ENCODE data around the gene MKLN1.
"Not testable (repeated sequence)": the region's sequence is repeated elsewhere in the genome, so short reads cannot be mapped to it uniquely, and the experiment has no call there.

The MKLN1 gene

DNA sequence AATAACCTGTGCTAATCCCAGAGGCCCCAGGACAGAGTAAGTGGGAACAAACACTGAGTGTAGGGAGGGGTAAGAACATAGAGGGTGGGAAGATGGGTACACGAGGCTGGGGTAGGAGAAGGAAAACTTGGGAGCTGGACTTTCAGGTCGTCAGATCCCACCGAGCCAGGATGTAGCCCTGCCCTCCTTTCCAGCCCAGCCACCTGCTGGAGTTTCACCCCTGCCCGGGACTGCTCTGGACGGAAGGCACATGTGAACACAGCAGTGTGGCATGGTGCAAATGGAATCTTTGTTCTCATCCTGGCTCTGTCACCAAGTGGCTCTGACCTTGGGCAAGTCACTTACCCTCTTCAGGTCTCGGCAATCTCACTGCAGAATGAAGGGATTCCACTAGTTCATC, 176.0 kb downstream of the MKLN1 start:
- no peak for DNase-seq

DNA sequence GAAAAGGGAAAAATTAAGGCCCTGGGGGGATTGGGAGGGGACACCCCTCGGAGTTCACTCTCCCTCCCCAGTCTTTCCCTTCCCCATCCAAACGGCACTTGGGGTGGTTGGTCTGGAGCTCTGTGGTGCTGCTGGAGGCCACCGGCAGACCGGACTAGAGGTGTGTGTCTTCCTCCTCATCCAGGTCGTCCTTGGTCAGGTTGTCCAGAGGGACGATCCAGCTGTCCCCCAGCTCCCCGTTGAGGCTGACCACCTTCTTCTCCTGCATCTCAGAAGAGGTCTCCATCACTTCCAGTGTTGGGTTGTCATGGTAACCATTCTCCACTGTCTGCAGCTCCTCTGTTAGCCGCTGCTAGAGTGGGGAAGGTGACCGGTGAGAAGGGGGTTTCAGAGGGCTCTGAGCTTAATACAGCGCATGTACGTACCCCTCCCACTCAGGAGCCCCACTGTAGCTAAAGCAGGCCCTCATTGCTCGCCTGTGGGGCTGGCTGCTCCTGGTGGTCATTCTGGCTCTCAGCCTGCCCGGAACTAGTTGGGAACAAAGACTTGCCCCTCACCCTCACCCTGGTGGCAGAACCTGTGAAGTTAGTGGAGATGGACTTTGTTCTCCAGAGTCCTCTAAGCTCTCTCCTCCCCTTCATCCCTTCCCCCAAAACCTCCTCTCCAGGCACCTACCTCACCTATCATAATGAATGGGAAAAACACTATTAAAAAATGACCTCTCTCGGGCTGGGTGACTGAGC, 176.7 kb downstream of the MKLN1 start:
- no peak for DNase-seq

GRCh38 chr7:131505037-131505620, 177.5 kb downstream of the MKLN1 start:
- not testable (repeated sequence) for DNase-seq

DNA sequence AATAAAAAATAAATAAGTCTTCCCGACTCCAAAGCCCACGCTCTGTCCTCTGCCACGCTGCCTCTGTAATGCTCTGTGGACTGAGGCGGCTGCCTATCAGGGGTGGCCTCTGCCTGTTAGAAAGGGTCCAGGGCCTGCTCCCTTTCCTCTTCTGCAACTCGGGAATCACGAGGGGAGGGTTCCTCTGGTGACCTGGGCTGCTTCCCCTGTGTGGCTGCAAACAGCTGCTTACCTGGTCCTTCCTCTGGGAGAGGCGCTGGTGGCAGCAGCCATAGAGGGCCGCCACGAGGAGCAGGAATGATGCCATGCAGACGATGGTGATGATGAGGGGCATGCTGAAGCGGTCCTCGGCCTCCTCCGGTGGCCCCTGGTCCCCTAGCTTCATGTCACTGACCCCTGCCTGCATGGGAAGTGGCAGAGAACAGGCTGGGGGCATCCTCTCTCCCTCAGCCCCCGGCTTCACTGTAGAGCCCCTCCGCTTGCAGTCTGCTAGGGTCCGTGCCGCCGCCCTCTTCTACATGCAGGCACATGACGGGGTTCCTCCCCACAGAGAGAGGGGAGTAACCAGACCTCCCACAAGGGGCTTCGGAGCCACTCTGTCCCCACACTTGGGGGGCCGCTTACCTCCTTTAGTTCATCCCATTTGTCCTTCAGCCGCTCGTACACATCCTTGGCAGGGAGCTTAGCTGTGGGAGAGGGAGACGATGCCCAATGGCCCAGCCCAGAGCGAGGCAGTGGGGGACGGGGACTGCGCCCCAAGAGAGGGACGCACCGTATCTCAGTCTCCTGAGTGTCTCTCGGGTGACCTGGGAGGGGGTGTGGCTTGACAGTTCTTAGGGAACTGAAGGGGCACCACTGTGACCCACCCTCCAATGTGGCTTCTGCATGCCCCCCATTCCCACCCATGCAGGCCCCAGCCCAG, 178.2 kb downstream of the MKLN1 start:
- no peak for DNase-seq

DNA sequence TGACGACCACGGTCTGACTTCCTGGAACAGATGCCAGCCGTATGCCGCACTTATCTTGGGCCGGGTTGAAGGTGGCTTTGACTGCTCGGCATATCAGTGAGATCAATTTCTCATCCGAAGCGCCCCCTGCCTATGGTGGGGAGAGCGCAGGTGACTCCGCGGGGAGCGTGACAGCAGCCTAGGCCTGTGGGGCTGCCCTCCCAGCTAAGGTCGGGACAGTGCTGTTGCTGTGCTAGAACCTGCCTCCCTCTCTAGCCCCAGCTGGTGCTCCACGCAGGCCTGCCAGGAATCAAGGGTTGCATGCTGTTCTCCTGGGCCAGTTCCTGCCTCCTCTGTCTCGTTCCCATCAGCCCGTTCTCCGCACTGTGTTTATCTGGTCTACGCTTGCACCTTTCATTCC, 178.9 kb downstream of the MKLN1 start:
- no peak for DNase-seq

DNA sequence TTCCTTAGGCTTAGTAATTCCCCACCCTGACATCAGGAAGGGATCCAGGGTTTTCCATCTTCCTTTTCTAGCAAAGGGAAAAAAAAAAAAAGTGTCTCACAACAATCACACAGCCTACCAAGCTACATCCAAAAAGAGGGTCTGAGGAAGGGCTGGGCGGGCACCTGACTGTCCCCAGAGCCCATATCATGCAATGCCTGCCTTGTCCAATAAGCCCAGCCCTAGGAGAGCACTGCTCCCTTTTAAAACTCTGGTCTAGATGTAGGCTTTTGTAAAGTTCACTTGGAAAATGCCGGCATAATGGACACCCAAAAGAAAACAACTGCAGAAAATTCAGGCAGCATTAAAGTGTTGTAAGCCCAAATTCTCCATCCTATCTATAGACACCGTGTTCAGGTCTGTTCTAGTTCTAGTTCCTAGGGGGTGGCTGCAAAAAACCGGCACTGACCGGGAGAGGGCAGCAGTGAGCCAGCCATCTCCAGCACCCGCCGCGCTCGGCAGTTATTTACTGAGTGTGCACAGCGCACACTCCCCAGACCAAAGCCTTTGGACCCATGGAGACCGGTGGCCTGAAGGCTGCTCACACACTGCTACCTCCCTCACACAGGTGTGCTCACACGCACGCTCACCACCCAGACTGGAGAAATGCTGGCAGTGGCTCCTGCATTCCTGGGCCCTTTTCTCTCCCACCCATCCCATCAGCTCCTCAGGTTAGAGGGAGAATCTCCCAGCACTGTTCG, 180.1 kb downstream of the MKLN1 start:
- peak; percentile 47 to 77 (median 64) for DNase-seq

- DNase-seq = no peak
Measured at GRCh38 chr7:131508754-131509486, 181.2 kb downstream of the MKLN1 start.

- no peak for DNase-seq
Measured at GRCh38 chr7:131509781-131510180, 182.1 kb downstream of the MKLN1 start.

DNA sequence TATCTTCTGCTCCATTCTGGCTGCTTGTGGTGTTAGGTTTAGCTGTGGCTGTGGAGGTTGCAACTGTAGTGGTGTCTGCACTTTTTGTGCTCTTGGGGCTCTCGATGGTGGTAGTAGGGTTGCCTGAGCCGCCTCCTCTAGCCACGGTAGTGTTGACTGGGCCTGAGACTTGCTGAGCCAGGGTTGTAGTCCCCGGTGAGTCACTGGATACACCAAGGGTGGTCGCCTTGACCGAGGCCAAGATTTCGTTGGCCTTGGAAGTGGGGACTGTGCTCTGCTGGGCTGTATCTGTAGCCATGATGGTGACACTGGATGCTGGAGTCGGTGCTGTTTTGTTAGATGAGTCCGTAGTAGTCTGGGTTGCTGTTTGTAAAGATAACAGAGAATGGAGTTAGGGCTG, 183.4 kb downstream of the MKLN1 start:
- DNase-seq = no peak

GRCh38 chr7:131511774-131512535, 184.3 kb downstream of the MKLN1 start:
- no peak for DNase-seq

- peak; percentile 42 to 72 (median 56) for DNase-seq
Measured at GRCh38 chr7:131513245-131514061, 185.8 kb downstream of the MKLN1 start.

GRCh38 chr7:131515471-131515870, 187.8 kb downstream of the MKLN1 start:
- DNase-seq = not testable (repeated sequence)

- DNase-seq = no peak
Measured at GRCh38 chr7:131517218-131517923, 189.7 kb downstream of the MKLN1 start.

DNA sequence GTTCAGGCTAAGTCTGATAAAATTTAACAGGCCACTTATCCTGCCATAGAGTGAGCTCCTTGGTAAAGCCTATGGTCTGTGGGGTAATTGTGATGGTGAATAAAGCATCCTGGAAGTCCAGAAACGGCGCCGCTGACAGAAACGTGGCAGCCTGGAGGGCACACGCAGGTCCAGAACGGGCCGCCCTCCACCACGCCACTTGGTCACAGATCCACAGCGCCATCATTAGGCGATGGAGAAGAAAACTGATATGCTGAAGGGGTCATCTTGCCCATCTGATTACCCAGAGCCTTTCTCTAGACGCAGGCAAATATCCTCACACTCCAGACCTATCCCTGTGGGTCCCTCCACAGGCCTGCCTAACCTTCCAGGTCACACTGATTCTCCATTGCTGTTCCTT, 190.9 kb downstream of the MKLN1 start:
- DNase-seq = no peak

- no peak for DNase-seq
Measured at GRCh38 chr7:131521651-131522163, 194.0 kb downstream of the MKLN1 start.

DNA sequence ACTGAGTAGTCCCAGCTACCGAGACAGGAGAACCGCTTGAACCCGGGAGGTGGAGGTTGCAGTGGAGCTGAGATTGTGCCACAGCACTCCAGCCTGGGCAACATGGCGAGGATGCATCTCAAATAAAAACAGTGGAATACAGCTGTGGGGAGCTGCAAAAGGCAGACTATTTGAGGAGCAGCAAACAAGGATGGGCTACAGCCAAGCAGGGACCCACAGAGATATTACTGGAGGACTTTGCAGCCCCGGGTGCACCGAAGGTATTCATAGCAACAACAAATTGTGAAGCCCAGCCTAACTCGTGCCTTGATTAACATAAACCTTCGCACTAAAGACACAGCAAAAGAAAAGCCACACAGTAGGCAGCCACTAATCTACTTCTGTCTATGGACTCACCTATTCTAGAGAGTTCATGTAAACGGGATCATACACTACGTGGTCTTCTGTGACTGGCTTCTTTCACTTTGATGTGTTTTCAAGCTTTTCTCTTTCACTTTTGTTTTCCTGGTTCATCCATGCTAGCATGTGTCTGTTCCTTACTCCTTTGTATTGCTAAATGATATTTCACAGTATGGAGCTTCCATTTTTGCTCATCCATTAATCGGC, 194.8 kb downstream of the MKLN1 start:
- DNase-seq = no peak

- DNase-seq = no peak
Measured at GRCh38 chr7:131524115-131524514, 196.4 kb downstream of the MKLN1 start.

GRCh38 chr7:131524703-131525102, 197.0 kb downstream of the MKLN1 start:
- no peak for DNase-seq

DNA sequence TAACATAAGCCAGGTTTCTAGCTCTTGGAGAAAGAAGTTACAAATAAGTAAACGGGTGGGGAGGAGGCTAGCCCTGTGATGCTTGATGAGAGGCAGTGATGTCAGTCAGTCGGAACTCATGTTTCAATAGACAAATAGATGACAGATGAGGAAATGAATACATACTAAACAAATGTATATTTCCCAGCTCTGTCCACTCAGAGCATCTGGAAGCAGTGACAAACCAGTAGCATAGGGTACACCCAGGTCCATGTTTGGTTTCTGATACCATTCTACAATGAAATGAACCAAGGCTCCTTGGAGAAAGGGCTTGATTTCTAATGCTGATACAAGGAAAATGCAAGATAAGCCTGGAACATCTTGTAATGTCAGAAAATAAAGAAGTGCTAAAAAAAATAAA, 198.1 kb downstream of the MKLN1 start:
- no peak for DNase-seq
